Nephron (organoid): ENCODE data around the gene FMN2.

ENCODE experiments used
- H3K27ac Mint-ChIP-seq, 3 experiments: 2 replicates each; pipeline ENCODE4 v1.8.0; 2020; ENCODE audit warnings: mixed read lengths in 3 of 3, mild to moderate bottlenecking in 2 of 3, moderate library complexity in 1 of 3
- H3K27me3 Mint-ChIP-seq: 2 replicates; pipeline ENCODE4 v1.8.0; 2021; ENCODE audit warnings: low read depth, mild to moderate bottlenecking, moderate library complexity, mixed read lengths
- H3K36me3 Mint-ChIP-seq: 2 replicates; pipeline ENCODE4 v1.8.0; 2020; ENCODE audit warnings: low read depth, mixed read lengths
- H3K4me1 Mint-ChIP-seq: 2 replicates; pipeline ENCODE4 v1.8.0; 2020; ENCODE audit warnings: mixed read lengths
- H3K4me3 Mint-ChIP-seq, 3 experiments: 2 replicates each; pipeline ENCODE4 v1.8.0; 2020; ENCODE audit warnings: mild to moderate bottlenecking in 3 of 3, mixed read lengths in 3 of 3, moderate library complexity in 2 of 3
- H3K9me3 Mint-ChIP-seq: 2 replicates; pipeline ENCODE4 v1.8.0; 2020; ENCODE audit warnings: mixed read lengths
- CTCF ChIP-seq, 3 experiments: fragments of 200-600 bp; sonication (generic); IDR thresholded peaks; one replicate each; pipeline ENCODE4 v1.5.0; 2021; ENCODE audit warnings: antibody characterized with exemption in 3 of 3; ENCODE audit not compliant: unreplicated experiment in 3 of 3

Gene FMN2

GRCh38 chr1:240474133-240474614, 382.5 kb downstream of the FMN2 start:
- TF ChIP-seq CTCF (IDR thresholded peaks at IDR 0.05; ENCODE audit: unreplicated experiment in 3 of 3) = no peak

GRCh38 chr1:240475832-240476231, 384.1 kb downstream of the FMN2 start:
- Mint-ChIP-seq H3K36me3 (no peaks in the 10 kb centered on the region), H3K4me3 (no peak overlapping the region), H3K27ac (no peak overlapping the region), H3K4me1 (no peaks in the 10 kb centered on the region), H3K27me3 (no peaks in the 10 kb centered on the region), H3K9me3 (no peaks in the 10 kb centered on the region)
- no peak for TF ChIP-seq CTCF (IDR thresholded peaks at IDR 0.05; ENCODE audit: unreplicated experiment in 3 of 3)

More at GRCh38 chr1:240474133-240474614, 382.5 kb downstream of the FMN2 start:
- no peaks in the 10 kb centered on the region for H3K27me3 Mint-ChIP-seq
- no peaks in the 10 kb centered on the region for H3K36me3 Mint-ChIP-seq
- H3K9me3 Mint-ChIP-seq = no peaks in the 10 kb centered on the region
- H3K4me3 Mint-ChIP-seq = no peak overlapping the region
- no peaks in the 10 kb centered on the region for H3K4me1 Mint-ChIP-seq
- H3K27ac Mint-ChIP-seq = no peak overlapping the region

- H3K4me1 Mint-ChIP-seq = no peaks in the 10 kb centered on the region
- no peaks in the 10 kb centered on the region for H3K27me3 Mint-ChIP-seq
Measured at GRCh38 chr1:240478536-240478935, 386.9 kb downstream of the FMN2 start.

GRCh38 chr1:240484804-240485443, 393.2 kb downstream of the FMN2 start:
- Mint-ChIP-seq H3K4me3 (no peak overlapping the region), H3K4me1 (peaks cover 18% of the 10 kb centered on the region), H3K27ac (no peak overlapping the region), H3K36me3 (no peaks in the 10 kb centered on the region), H3K27me3 (no peaks in the 10 kb centered on the region), H3K9me3 (no peaks in the 10 kb centered on the region)
- TF ChIP-seq CTCF (IDR thresholded peaks at IDR 0.05; ENCODE audit: unreplicated experiment in 3 of 3) = no peak

More at GRCh38 chr1:240478536-240478935, 386.9 kb downstream of the FMN2 start:
- Mint-ChIP-seq H3K27ac (no peak overlapping the region), H3K9me3 (no peaks in the 10 kb centered on the region), H3K36me3 (no peaks in the 10 kb centered on the region), H3K4me3 (no peak overlapping the region)
- no peak for TF ChIP-seq CTCF (IDR thresholded peaks at IDR 0.05; ENCODE audit: unreplicated experiment in 3 of 3)

GRCh38 chr1:240486611-240487010, 394.9 kb downstream of the FMN2 start:
- peaks cover 26% of the 10 kb centered on the region for H3K4me1 Mint-ChIP-seq
- no peaks in the 10 kb centered on the region for H3K36me3 Mint-ChIP-seq
- H3K27ac Mint-ChIP-seq = no peak overlapping the region
- no peak for TF ChIP-seq CTCF (IDR thresholded peaks at IDR 0.05; ENCODE audit: unreplicated experiment in 3 of 3)
- no peaks in the 10 kb centered on the region for H3K9me3 Mint-ChIP-seq
- no peaks in the 10 kb centered on the region for H3K27me3 Mint-ChIP-seq
- H3K4me3 Mint-ChIP-seq = no peak overlapping the region

- Mint-ChIP-seq H3K4me3 (no peak overlapping the region), H3K36me3 (no peaks in the 10 kb centered on the region), H3K27ac (no peak overlapping the region), H3K9me3 (no peaks in the 10 kb centered on the region), H3K4me1 (peaks cover 33% of the 10 kb centered on the region), H3K27me3 (peaks cover 3% of the 10 kb centered on the region)
- no peak for TF ChIP-seq CTCF (IDR thresholded peaks at IDR 0.05; ENCODE audit: unreplicated experiment in 3 of 3)
Measured at GRCh38 chr1:240487493-240487892, 395.8 kb downstream of the FMN2 start.
